ENCODE measurements around the gene SAP30BP.
A peak's percentile ranks its signal among the peaks of the same experiment; 100 is the strongest.

The SAP30BP gene

GRCh38 chr17:75623386-75623785 lies 43.8 kb upstream of the SAP30BP start:
- no peak for TF ChIP-seq CTCF (IDR thresholded peaks at IDR 0.05; ENCODE audit: extremely low read depth, missing control alignments)
- no peak for DNase-seq (ENCODE audit: low spot score)

GRCh38 chr17:75624021-75624420 lies 43.1 kb upstream of the SAP30BP start:
- no peak for DNase-seq (ENCODE audit: low spot score)
- no peak for TF ChIP-seq CTCF (IDR thresholded peaks at IDR 0.05; ENCODE audit: extremely low read depth, missing control alignments)

- DNase-seq (ENCODE audit: low spot score), result no peak
- TF ChIP-seq CTCF (IDR thresholded peaks at IDR 0.05; ENCODE audit: extremely low read depth, missing control alignments), result no peak
Observed at GRCh38 chr17:75624714-75625345, 42.3 kb upstream of the SAP30BP start.

- DNase-seq (ENCODE audit: low spot score), result peak; percentile 77
- peak; percentile 81 for TF ChIP-seq CTCF (IDR thresholded peaks at IDR 0.05; ENCODE audit: extremely low read depth, missing control alignments)
Observed at GRCh38 chr17:75625813-75626486, 41.2 kb upstream of the SAP30BP start.

GRCh38 chr17:75626496-75627038 lies 40.6 kb upstream of the SAP30BP start:
- no peak for DNase-seq (ENCODE audit: low spot score)
- TF ChIP-seq CTCF (IDR thresholded peaks at IDR 0.05; ENCODE audit: extremely low read depth, missing control alignments), result no peak

- TF ChIP-seq CTCF (IDR thresholded peaks at IDR 0.05; ENCODE audit: extremely low read depth, missing control alignments), result no peak
- DNase-seq (ENCODE audit: low spot score), result no peak
Observed at GRCh38 chr17:75627094-75627493, 40.0 kb upstream of the SAP30BP start.

GRCh38 chr17:75628425-75628824 lies 38.7 kb upstream of the SAP30BP start:
- TF ChIP-seq CTCF (IDR thresholded peaks at IDR 0.05; ENCODE audit: extremely low read depth, missing control alignments), result no peak
- no peak for DNase-seq (ENCODE audit: low spot score)
